ENCODE data around the gene POU2F3. TPM values are rescaled to one million over a fixed set of nuclear protein-coding genes. Genes with fewer than 3 reads are reported as not detected.

Gene POU2F3
- total and polyA plus RNA-seq, 2 experiments from 2014 or later, result 0.15 to 0.40 TPM

- H3K9me3 ChIP-seq (ENCODE audit: low read depth), result no peaks in the 10 kb centered on the region
- TF ChIP-seq CTCF (IDR thresholded peaks at IDR 0.05; ENCODE audit: low read depth, low read length), result no peak
- no peak for DNase-seq (ENCODE audit: low read depth in 1 of 2, low spot score in 1 of 2)
- H3K36me3 ChIP-seq, result no peaks in the 10 kb centered on the region
- H3K4me3 ChIP-seq, result no peak overlapping the region
- peaks cover 38% of the 10 kb centered on the region for H3K27me3 ChIP-seq
- H3K27ac ChIP-seq, result no peak overlapping the region
- peaks cover 7% of the 10 kb centered on the region for H3K4me1 ChIP-seq (ENCODE audit: low read depth)
These were observed 15.0 kb downstream of the POU2F3 start for GRCh38 chr11:120254788-120255518.

GRCh38 chr11:120255519-120255866, 15.6 kb downstream of the POU2F3 start:
- Histone ChIP-seq H3K36me3 (no peaks in the 10 kb centered on the region), H3K4me1 (ENCODE audit: low read depth) (peaks cover 7% of the 10 kb centered on the region), H3K4me3 (no peak overlapping the region), H3K27me3 (peaks cover 38% of the 10 kb centered on the region), H3K27ac (no peak overlapping the region), H3K9me3 (ENCODE audit: low read depth) (no peaks in the 10 kb centered on the region)
- TF ChIP-seq CTCF (IDR thresholded peaks at IDR 0.05; ENCODE audit: low read depth, low read length), result no peak
- no peak for DNase-seq (ENCODE audit: low read depth in 1 of 2, low spot score in 1 of 2)

GRCh38 chr11:120256178-120256577, 16.2 kb downstream of the POU2F3 start:
- TF ChIP-seq CTCF (IDR thresholded peaks at IDR 0.05; ENCODE audit: low read depth, low read length), result no peak
- no peak for DNase-seq (ENCODE audit: low read depth in 1 of 2, low spot score in 1 of 2)
- Histone ChIP-seq H3K4me3 (no peak overlapping the region), H3K9me3 (ENCODE audit: low read depth) (no peaks in the 10 kb centered on the region), H3K4me1 (ENCODE audit: low read depth) (peaks cover 7% of the 10 kb centered on the region), H3K36me3 (no peaks in the 10 kb centered on the region), H3K27ac (no peak overlapping the region), H3K27me3 (peaks cover 38% of the 10 kb centered on the region)

GRCh38 chr11:120256779-120257178, 16.8 kb downstream of the POU2F3 start:
- Histone ChIP-seq H3K27me3 (peaks cover 38% of the 10 kb centered on the region), H3K4me3 (no peak overlapping the region), H3K4me1 (ENCODE audit: low read depth) (peaks cover 7% of the 10 kb centered on the region), H3K27ac (no peak overlapping the region), H3K9me3 (ENCODE audit: low read depth) (no peaks in the 10 kb centered on the region), H3K36me3 (no peaks in the 10 kb centered on the region)
- TF ChIP-seq CTCF (IDR thresholded peaks at IDR 0.05; ENCODE audit: low read depth, low read length), result no peak
- DNase-seq (ENCODE audit: low read depth in 1 of 2, low spot score in 1 of 2), result no peak

GRCh38 chr11:120257346-120257745, 17.4 kb downstream of the POU2F3 start:
- TF ChIP-seq CTCF (IDR thresholded peaks at IDR 0.05; ENCODE audit: low read depth, low read length), result no peak
- H3K4me1 ChIP-seq (ENCODE audit: low read depth), result peaks cover 7% of the 10 kb centered on the region
- no peak for DNase-seq (ENCODE audit: low read depth in 1 of 2, low spot score in 1 of 2)
- no peaks in the 10 kb centered on the region for H3K9me3 ChIP-seq (ENCODE audit: low read depth)
- H3K4me3 ChIP-seq, result no peak overlapping the region
- H3K27me3 ChIP-seq, result peaks cover 38% of the 10 kb centered on the region
- H3K27ac ChIP-seq, result no peak overlapping the region
- H3K36me3 ChIP-seq, result no peaks in the 10 kb centered on the region
